A673 (cell line): ENCODE results near the gene ZBTB32. TPM values are rescaled to one million over a fixed set of nuclear protein-coding genes. Genes with fewer than 3 reads are reported as not detected.

Source experiments
- BruUV-seq: library from RNA; stranded (reverse); fragments of 400-500 nt; replicated peaks from 2 replicates; lab custom pipeline; 2021; lab: Mats Ljungman, UMichigan
- CTCF ChIA-PET: fragments of 300-600 bp; sonication (Branson Sonifier 250); formaldehyde crosslinking; loops from one replicate; lab custom pipeline; 2022; ENCODE audit warnings: antibody characterized with exemption; lab: Charles Lee
- POLR2A ChIA-PET: fragments of 300-600 bp; sonication (Branson Sonifier 250); formaldehyde crosslinking; loops from one replicate; lab custom pipeline; 2022; ENCODE audit warnings: antibody characterized with exemption; ENCODE audit not compliant: low non-redundant PET; lab: Charles Lee
- DNase-seq: peaks from one replicate; pipeline ENCODE4 v3.0.0-alpha.2; 2015; ENCODE audit warnings: low spot score
- H3K27ac ChIP-seq: fragments of 200-600 bp; sonication (generic); 2 replicates; pipeline ENCODE4 v1.5.1; 2016; ENCODE audit warnings: mixed run types, low read depth, mild to moderate bottlenecking, mixed read lengths, antibody characterized with exemption, low read length; ENCODE audit not compliant: poor library complexity, severe bottlenecking
- H3K27me3 ChIP-seq: fragments of 200-600 bp; sonication (generic); replicated peaks from 2 replicates; pipeline ENCODE4 v1.6.1; 2017; ENCODE audit warnings: mixed run types, low read depth, mild to moderate bottlenecking, mixed read lengths, antibody characterized with exemption, low read length; ENCODE audit not compliant: insufficient read depth, poor library complexity
- H3K36me3 ChIP-seq: fragments of 200-600 bp; sonication (generic); 2 replicates; pipeline ENCODE4 v1.6.1; 2016; ENCODE audit warnings: mixed run types, mild to moderate bottlenecking, mixed read lengths, antibody characterized with exemption, low read length; ENCODE audit not compliant: insufficient read depth, poor library complexity, severe bottlenecking
- H3K4me1 ChIP-seq: fragments of 200-600 bp; sonication (generic); 2 replicates; pipeline ENCODE4 v1.6.1; 2017; ENCODE audit warnings: mixed run types, mild to moderate bottlenecking, mixed read lengths, antibody characterized with exemption, low read length; ENCODE audit not compliant: insufficient read depth, poor library complexity, severe bottlenecking
- H3K4me3 ChIP-seq: fragments of 200-600 bp; sonication (generic); 2 replicates; pipeline ENCODE4 v1.5.1; 2016; ENCODE audit warnings: low read depth, mixed run types, mild to moderate bottlenecking, mixed read lengths, low read length; ENCODE audit not compliant: poor library complexity, severe bottlenecking
- H3K9me3 ChIP-seq: fragments of 200-600 bp; sonication (generic); 2 replicates; pipeline ENCODE4 v1.6.1; 2016; ENCODE audit warnings: mixed run types, low read depth, mild to moderate bottlenecking, mixed read lengths, antibody characterized with exemption, low read length; ENCODE audit not compliant: poor library complexity, severe bottlenecking
- EZH2 ChIP-seq: fragments of 200-600 bp; sonication (generic); IDR thresholded peaks from 2 replicates; pipeline ENCODE4 v1.6.1; 2017; ENCODE audit warnings: borderline replicate concordance, low read depth, mild to moderate bottlenecking, mixed read lengths, antibody characterized with exemption, low read length; ENCODE audit not compliant: poor library complexity, severe bottlenecking
- intact Hi-C: fragments of 100-400 bp; cut with micrococcal nuclease; formaldehyde crosslinking; loops from one replicate; pipeline ENCODE4 v1.10.0; 2022; ENCODE audit not compliant: unreplicated experiment
- total RNA-seq: library from RNA; stranded (reverse); gene quantifications from 2 replicates; pipeline ENCODE4 v1.2.3, GENCODE V29; 2021
- TF ChIP-seq, protein P1 (sequence below): fragments of 300-800, 200-600 bp; sonication (generic); conservative IDR thresholded peaks from 2 replicates; pipeline ENCODE4 v1.5.1; 2017; ENCODE audit warnings: low read depth, mild to moderate bottlenecking, antibody characterized with exemption, low read length, moderate library complexity, mixed read lengths

Gene ZBTB32
- total RNA-seq, 1 experiment from 2014 or later: not detected

DNA sequence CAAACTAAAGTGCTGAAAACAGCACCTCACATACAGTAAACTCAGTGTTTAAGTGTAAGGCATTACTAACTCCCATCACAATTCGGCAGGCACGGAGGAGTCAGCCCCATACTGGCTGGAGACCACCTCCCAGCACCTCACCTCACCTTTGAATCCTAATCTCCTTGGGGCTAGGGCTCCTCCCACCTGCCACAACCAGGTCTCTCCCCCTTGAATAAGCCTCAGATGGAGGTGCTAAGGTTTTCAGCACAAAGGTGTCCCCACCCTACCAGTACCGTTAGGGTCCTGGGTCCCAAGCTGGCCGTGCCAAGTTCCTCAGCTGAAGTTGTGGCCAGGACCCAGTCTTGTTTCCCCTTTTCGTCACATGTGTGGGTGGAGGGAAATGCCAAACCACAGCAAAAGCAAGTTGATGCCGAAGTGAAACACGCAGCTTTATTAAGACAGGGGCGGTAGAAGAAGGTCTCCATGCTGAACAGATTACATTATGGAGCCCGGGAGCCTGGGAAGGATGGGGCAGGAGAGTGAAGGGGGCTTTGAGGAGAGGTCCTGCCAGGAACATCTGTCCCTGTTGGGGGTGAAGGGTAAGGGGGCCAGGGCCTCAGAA lies 37.9 kb downstream of the ZBTB32 start, which contains the start of gene IGFLR1:
Gene IGFLR1, minus strand, starts transcription at position 332 of the 604 bp plus-strand sequence. CDS start 1,272 bp downstream, outside the sequence.
- H3K9me3 ChIP-seq: no peaks in the 10 kb centered on the region
- TF ChIP-seq, protein P1, sequence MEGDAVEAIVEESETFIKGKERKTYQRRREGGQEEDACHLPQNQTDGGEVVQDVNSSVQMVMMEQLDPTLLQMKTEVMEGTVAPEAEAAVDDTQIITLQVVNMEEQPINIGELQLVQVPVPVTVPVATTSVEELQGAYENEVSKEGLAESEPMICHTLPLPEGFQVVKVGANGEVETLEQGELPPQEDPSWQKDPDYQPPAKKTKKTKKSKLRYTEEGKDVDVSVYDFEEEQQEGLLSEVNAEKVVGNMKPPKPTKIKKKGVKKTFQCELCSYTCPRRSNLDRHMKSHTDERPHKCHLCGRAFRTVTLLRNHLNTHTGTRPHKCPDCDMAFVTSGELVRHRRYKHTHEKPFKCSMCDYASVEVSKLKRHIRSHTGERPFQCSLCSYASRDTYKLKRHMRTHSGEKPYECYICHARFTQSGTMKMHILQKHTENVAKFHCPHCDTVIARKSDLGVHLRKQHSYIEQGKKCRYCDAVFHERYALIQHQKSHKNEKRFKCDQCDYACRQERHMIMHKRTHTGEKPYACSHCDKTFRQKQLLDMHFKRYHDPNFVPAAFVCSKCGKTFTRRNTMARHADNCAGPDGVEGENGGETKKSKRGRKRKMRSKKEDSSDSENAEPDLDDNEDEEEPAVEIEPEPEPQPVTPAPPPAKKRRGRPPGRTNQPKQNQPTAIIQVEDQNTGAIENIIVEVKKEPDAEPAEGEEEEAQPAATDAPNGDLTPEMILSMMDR: no peak
- no peak for TF ChIP-seq EZH2
- H3K27me3 ChIP-seq: no peaks in the 10 kb centered on the region
- H3K27ac ChIP-seq: no peak within 1 kb of the TSS
- peaks cover 3% of the 10 kb centered on the region for H3K4me1 ChIP-seq
- H3K36me3 ChIP-seq: peaks cover 19% of the 10 kb centered on the region
- intact Hi-C loops: loop anchor here (10.0 kb wide), 1 partner anchor 193 kb away; the partner anchor contains the start of gene LRFN3
- BruUV-seq: no TSS peak
- POLR2A ChIA-PET: no interaction called here
- CTCF ChIA-PET: no interaction called here
- H3K4me3 ChIP-seq: peak within 1 kb of the TSS; percentile 65
- DNase-seq: no peak

DNA sequence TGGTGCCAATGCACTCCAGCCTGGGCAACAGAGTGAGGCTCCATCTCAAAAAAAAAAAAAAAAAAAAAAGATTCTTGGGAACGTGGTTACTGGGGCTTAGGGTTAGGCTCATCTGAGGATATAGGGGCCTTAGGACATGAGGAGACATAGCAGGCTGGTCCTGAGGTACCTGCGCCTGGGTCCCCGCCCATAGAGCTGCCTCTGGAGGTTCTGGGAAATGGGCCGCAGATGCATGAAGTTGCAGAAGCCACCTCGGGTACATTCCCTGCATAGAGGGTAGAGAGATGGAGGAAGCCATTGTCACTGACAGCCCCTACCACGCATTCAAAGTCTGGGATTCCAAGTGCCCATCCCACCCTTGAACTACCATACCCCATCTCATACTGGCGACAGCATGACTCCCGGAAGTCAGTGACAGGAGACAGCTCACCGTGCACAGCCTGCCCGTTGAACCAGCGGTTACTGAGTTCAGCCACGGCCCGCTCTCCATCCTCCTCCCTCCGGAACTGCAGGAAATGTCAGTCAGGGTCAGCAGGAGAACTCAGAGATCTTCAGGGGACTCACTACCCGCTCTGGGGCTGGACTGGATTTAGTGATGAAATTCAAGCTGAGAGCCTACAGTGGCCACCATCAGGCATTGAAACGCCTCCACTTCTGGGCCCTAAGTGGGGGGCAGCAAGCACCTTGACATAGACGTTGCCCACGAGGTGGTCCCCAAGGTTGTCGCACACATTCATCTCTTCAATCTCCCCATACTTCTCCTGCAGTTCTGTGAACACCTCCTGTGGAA lies 39.5 kb downstream of the ZBTB32 start:
- ChIA-PET POLR2A (no interaction called here), CTCF (no interaction called here)
- Histone ChIP-seq H3K36me3 (peaks cover 3% of the 10 kb centered on the region), H3K4me1 (peaks cover 3% of the 10 kb centered on the region), H3K27me3 (no peaks in the 10 kb centered on the region), H3K4me3 (no peak overlapping the region), H3K9me3 (no peaks in the 10 kb centered on the region), H3K27ac (no peak overlapping the region)
- no TSS peak for BruUV-seq
- intact Hi-C loops: loop anchor here (10.0 kb wide), 1 partner anchor 191 kb away; the partner anchor contains the start of gene LRFN3
- TF ChIP-seq EZH2: no peak
- TF ChIP-seq, protein P1: no peak
- DNase-seq: no peak

DNA sequence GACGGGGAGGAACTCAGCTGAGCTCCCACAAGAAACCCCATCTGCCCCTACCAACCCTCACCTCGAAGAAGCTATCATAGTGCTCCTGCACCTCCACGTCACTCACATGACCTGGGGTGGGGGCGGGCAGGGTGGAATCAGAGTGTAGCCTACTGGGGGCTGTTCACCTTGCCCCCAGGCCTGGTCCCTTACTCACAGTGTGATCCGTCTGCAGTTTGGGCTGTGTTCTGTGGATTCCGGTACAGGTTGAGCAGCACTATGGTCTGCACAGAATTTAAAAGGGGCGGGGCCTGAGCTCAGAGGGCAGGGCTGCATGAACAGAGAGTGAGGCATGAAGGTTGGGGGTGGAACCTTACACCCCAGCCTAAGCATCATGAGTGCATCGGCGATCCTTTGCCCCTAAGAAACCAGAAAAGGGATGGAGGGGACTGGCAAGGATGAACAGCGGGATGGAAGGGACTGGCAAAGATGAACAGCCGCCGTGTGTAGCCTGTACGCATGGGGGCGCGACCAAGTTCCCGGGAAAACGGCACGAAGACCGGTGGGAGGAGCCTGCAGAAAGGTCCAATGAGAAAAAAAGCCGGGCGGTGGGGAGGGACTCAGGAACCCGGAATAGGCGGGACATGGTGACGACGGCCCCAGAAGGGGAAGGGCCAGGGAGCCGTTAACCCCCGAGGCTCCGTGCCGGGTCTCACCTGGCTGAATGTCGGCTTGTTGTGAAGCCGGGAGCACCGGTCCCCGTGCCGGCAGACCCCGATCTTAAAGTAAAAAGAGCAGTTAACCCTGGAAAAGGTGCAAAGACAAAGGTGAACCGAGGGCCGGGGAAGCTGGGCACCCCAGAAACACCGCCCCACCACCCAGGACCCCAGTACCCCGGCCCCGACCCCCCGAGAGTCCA lies 40.3 kb downstream of the ZBTB32 start:
- intact Hi-C loops: loop anchor here (10.0 kb wide), 1 partner anchor 190 kb away; the partner anchor contains the start of gene LRFN3
- Histone ChIP-seq H3K4me1 (peaks cover 3% of the 10 kb centered on the region), H3K27me3 (no peaks in the 10 kb centered on the region), H3K36me3 (no peaks in the 10 kb centered on the region), H3K27ac (peak overlapping the region; percentile 99), H3K9me3 (no peaks in the 10 kb centered on the region), H3K4me3 (peak overlapping the region; percentile 72)
- TF ChIP-seq, protein P1: peak; percentile 53
- no peak for TF ChIP-seq EZH2
- CTCF ChIA-PET: no interaction called here
- BruUV-seq: TSS peak; percentile 69
- POLR2A ChIA-PET: no interaction called here
- peak; percentile 98 for DNase-seq
